H1 (cell line): Measurements from ENCODE around the gene PDC. TPM values are rescaled to one million over a fixed set of nuclear protein-coding genes. Genes with fewer than 3 reads are reported as not detected.

Experiments
- HDAC2 ChIP-seq, 2 experiments: fragments of 300-600 bp in 1 of 2; sonication (generic) in 1 of 2; IDR thresholded peaks; 2 replicates each; pipeline ENCODE4 v1.6.1; 2011 to 2012; ENCODE audit warnings: low read depth in 2 of 2, low read length in 2 of 2, mild to moderate bottlenecking in 2 of 2, moderate library complexity in 2 of 2, borderline replicate concordance in 1 of 2, inconsistent platforms in 1 of 2
- KDM4A ChIP-seq: IDR thresholded peaks from one replicate; pipeline ENCODE4 v1.7.1; 2012; ENCODE audit warnings: low read depth, mild to moderate bottlenecking, moderate library complexity, low read length, inconsistent platforms; ENCODE audit not compliant: severe bottlenecking
- KDM5A ChIP-seq: fragments of 200-600 bp; IDR thresholded peaks from 2 replicates; pipeline ENCODE4 v1.7.1; 2012; ENCODE audit warnings: mild to moderate bottlenecking, low read length, inconsistent platforms, mixed read lengths
- polyA plus RNA-seq, 7 experiments: library from polyadenylated mRNA; depleted of rRNA in 3 of 7; stranded (reverse) in 5 of 7; unstranded in 2 of 7; fragments of >200 nt in 5 of 7; fragments of 200-250 nt in 2 of 7; gene quantifications; 1 replicate in 5 of 7; 2 replicates in 1 of 7; 4 replicates in 1 of 7; pipeline versions ENCODE4 v1.2.1 to v1.2.3, GENCODE V29; 2011 to 2013; ENCODE audit warnings: missing spikeins in 2 of 7, mixed read lengths in 2 of 7
- total RNA-seq: library from RNA; stranded (reverse); fragmentation: NEBNext Ultra II Directional; extraction: Animal tissue kit (Norgen Biotek cat#: 25700); gene quantifications from 2 replicates; pipeline ENCODE4 v1.2.1, GENCODE V29; 2021

The PDC gene
- total and polyA plus RNA-seq, 2 of the 8 experiments (the other 6 are each of a cell fraction or from before 2014, with no cell fraction given) = not detected

GRCh38 chr1:186496171-186496851 lies 35.4 kb upstream of the PDC start (continued):
- no peak for TF ChIP-seq HDAC2 (IDR thresholded peaks at IDR 0.05; ENCODE audit: borderline replicate concordance in 1 of 2, low read depth in 2 of 2, low read length in 2 of 2)
- no peak for TF ChIP-seq KDM5A
- TF ChIP-seq KDM4A = no peak
